ENCODE data around the gene ATN1.
"Not testable (repeated sequence)": the region's sequence is repeated elsewhere in the genome, so short reads cannot be mapped to it uniquely, and the experiment has no call there.

Gene ATN1, protein sequence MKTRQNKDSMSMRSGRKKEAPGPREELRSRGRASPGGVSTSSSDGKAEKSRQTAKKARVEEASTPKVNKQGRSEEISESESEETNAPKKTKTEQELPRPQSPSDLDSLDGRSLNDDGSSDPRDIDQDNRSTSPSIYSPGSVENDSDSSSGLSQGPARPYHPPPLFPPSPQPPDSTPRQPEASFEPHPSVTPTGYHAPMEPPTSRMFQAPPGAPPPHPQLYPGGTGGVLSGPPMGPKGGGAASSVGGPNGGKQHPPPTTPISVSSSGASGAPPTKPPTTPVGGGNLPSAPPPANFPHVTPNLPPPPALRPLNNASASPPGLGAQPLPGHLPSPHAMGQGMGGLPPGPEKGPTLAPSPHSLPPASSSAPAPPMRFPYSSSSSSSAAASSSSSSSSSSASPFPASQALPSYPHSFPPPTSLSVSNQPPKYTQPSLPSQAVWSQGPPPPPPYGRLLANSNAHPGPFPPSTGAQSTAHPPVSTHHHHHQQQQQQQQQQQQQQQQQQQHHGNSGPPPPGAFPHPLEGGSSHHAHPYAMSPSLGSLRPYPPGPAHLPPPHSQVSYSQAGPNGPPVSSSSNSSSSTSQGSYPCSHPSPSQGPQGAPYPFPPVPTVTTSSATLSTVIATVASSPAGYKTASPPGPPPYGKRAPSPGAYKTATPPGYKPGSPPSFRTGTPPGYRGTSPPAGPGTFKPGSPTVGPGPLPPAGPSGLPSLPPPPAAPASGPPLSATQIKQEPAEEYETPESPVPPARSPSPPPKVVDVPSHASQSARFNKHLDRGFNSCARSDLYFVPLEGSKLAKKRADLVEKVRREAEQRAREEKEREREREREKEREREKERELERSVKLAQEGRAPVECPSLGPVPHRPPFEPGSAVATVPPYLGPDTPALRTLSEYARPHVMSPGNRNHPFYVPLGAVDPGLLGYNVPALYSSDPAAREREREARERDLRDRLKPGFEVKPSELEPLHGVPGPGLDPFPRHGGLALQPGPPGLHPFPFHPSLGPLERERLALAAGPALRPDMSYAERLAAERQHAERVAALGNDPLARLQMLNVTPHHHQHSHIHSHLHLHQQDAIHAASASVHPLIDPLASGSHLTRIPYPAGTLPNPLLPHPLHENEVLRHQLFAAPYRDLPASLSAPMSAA (N-terminal part only)

GRCh38 chr12:6927379-6928021 lies at the start of gene ATN1:
Gene ATN1 (plus strand): TSS chr12:6927959. CDS start chr12:6934002, 6,043 bp downstream.
- DNase-seq: peak; percentile 24

- not testable (repeated sequence) for DNase-seq
These were observed 47.9 kb upstream of the ATN1 start for GRCh38 chr12:6879824-6880223.

DNA sequence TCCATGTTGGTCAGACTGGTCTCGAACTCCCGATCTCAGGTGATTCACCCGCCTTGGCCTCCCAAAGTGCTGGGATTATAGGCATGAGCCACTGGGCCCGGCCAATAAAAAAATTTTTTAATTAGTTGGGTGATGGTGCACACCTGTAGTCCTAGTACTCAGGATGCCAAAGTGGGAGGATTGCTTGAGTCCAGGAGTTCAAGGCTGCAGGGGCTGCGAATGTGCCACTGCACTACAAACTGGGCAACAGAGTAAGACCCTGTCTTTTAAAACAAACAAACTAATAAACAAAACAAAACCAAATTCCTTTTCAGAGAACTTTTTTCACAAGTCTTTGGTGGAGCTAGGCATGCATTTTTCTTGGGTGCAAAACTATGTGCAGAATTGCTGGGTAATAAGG lies 44.5 kb upstream of the ATN1 start:
- no peak for DNase-seq

DNA sequence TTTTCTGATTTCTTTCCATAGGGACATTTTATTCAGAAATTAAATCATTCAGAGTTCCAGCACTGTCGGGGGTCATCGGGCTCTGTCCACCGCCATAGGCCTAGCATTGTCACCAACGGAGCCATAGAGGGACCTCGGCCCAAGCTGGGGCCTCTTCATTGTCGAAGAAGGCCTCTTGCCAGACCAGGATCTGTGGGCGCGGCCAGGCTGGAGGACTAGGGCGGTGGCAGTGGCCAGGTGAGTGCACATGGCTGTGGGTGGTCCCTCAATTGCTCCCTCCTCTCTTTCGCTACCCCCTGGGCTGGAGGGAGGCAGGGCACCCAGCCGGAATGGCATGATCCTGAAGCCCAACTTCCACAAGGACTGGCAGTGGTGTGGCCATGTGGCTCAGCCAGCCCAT lies 44.1 kb upstream of the ATN1 start:
- no peak for DNase-seq

GRCh38 chr12:6884539-6884938 lies 43.2 kb upstream of the ATN1 start:
- DNase-seq: no peak

DNA sequence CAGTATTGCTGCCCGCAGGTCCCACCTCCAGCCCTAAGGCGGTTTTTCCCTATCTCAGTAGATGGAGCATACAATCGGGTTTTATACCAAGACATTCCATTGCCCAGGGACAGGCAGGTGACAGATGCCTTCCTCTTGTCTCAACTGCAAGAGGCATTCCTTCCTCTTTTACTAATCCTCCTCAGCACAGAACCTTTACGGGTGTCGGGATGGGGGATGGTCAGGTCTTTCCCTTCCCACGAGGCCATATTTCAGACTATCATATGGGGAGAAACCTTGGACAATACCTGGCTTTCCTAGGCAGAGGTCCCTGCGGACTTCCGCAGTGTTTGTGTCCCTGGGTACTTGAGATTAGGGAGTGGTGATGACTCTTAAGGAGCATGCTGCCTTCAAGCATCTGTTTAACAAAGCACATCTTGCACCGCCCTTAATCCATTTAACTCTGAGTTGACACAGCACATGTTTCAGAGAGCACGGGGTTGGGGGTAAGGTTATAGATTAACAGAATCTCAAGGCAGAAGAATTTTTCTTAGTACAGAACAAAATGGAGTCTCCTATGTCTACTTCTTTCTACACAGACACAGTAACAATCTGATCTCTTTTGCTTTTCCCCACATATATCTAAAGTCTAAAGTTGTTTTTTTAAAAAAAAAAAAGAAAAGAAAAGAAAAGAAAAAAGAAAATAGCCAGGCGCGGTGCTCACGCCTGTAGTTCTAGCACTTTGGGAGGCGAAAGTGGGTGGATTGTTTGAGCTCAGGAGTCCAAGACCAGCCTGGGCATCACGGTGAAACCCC lies 41.4 kb upstream of the ATN1 start:
- not testable (repeated sequence) for DNase-seq

GRCh38 chr12:6887460-6887859 lies 40.3 kb upstream of the ATN1 start:
- DNase-seq: no peak

- DNase-seq: no peak
These were observed 39.4 kb upstream of the ATN1 start for GRCh38 chr12:6888360-6888759.

DNA sequence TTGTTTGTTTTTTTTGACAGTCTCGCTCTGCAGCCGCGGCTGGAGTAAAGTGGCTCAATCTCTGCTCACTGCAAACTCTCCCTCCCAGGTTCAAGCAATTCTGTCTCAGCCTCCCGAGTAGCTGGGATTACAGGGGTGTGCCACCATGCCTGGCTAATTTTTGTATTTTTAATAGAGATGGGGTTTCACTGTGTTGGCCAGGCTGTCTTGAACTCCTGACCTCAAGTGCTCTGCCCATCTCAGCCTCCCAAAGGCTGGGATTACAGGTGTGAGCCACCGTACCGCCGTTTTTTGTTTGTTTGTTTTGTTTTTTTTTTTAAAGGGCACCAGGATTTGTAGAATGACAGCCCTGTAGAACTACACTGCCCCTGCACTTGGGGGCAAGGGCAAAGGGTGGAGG lies 39.0 kb upstream of the ATN1 start:
- not testable (repeated sequence) for DNase-seq

- DNase-seq: not testable (repeated sequence)
These were observed 37.8 kb upstream of the ATN1 start for GRCh38 chr12:6889775-6890573.

GRCh38 chr12:6890789-6891645 lies 36.7 kb upstream of the ATN1 start:
- DNase-seq: peak; percentile 84

GRCh38 chr12:6891646-6892001 lies 36.1 kb upstream of the ATN1 start:
- DNase-seq: no peak

DNA sequence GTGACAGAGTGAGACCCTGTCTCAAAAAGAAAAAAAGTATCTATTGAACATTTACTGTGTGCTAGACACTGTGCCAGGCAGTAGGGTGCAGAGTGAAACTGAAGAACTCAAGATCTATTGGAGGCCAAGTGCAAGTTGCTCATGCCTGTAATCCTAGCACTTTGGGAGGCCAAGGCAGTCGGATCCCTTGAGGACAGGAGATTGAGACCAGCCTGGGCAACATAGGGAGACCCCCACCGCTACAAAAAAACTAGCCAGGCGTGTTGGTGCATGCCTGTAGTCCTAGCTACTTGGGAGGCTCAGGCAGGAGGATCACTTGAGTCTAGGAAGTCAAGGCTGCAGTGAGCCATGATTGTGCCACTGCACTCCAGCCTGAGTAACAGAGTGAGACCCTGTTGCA lies 35.1 kb upstream of the ATN1 start:
- DNase-seq: not testable (repeated sequence)

DNA sequence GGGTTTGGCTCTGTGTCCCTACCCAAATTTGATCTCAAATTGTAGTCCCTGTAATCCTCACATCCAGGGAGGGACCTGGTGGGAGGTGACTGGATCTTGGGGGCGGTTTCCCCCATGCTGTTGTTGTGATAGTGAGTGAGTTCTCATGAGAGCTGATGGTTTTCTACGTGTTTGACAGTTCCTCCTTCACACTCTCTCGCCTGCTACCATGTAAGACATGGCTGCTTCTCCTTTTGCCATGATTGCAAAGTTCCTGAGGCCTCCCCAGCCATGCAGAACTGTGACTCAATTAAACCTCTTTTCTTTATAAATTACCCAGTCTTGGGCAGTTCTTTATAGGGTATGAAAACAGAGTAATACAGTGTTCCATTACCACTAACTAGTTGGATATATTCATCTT lies 33.4 kb upstream of the ATN1 start:
- no peak for DNase-seq

DNA sequence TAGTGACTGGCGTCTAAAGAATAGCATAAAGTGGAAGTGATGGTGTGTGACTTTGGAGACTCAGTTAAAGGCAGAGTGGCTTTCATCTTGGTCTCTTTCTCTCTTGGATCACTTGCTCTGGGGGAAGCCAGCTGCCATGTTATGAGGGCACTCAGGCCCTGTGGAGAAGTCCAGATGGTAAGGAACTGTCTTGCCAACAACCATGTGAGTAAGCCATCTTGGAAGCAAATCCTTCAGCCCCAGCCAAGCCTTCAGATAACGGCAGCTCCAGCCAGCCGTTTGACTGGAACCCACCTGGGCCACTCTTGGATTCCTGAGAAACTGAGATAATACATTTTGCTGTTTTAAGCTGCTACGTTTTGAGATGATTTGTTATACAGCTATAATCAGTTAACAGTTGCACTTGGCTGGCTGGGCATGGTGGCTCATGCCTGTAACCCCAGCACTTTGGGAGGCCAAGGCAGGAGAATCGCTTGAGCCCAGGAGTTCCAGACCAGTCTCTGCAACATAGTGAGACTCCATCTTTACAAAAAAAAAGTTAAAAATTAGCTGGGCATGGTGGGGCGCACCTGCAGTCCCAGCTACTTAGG lies 30.8 kb upstream of the ATN1 start:
- no peak for DNase-seq

DNA sequence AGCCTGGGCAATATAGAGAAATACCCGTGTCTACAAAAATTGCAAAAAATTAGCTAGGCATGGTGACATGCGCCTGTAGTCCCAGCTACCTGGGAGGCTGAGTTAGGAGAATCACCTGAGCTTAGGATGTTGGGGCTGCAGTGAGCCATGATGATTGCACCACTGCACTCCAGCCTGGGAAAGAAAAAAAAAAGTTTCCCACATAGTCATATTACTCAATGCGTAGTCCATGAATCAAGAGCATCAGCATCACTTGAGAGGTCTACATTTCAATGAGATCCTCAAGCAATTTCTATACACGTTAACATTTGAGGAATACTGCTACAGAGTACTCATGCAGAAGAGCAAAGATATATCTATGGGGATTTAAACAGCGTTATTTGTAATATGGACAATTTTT lies 28.3 kb upstream of the ATN1 start:
- DNase-seq: no peak

- DNase-seq: no peak
These were observed 27.8 kb upstream of the ATN1 start for GRCh38 chr12:6899837-6900519.

DNA sequence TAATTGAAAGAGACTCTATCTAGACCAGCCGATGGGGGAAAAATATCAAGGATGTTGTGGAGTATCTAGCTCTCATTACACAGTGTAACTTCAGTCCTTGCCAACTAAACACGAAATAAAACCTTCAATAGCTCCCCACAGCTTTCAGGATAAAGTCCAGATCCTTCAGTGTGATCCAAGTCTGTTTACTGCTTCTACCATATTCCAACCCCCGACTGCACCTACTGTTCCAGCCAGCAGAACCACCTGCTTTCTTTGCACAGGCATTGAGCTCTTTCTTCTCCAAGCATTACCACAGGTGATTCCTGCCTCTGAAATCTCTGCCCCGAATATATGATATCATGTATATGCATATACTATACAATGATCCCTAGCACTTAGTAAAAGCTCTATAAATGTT lies 25.3 kb upstream of the ATN1 start:
- DNase-seq: no peak

DNA sequence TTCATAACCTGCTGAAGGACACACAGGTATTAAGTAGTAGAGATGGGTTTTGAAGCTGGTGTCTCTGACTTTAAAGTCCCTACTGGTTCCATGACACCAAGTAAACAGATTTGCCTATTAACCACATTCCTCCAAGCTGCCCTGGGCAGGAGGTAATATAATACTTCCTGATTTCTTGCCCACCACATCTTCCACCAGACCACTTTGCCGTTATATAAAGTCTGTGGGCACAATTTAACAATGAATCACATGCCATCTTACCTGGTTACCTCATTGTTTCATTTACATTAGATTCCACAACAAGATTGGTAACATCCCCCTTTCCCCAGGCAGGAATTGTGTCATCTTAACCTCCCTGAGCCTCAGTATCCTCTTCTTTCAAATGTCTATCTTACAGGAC lies 24.0 kb upstream of the ATN1 start:
- DNase-seq: no peak
